HG03196 (cell line): Measurements from ENCODE around the gene KSR2.

Source experiments
- ATAC-seq: cut with Tn5 transposase; IDR thresholded peaks from one replicate; pipeline ENCODE4 v1.9.1; 2021; ENCODE audit not compliant: unreplicated experiment

The KSR2 gene

DNA sequence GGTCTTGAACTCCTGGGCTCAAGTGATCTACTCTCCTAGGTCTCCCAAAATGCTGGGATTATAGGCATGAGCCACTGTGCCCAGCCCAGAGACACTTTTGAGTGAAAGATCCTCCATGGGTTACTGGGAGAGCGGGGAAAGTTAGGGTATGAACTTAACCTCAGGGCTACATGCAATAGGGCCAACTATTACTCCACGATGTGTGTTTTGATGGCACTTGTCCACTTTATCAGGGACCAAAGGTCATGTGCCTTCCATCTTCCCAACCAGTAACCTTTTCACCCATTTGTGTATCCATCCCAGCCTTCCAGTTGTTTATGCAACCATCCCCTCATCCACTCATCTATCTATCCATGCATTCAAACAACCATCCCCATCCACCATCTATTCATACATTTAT lies 546.8 kb downstream of the KSR2 start:
- ATAC-seq: no peak

DNA sequence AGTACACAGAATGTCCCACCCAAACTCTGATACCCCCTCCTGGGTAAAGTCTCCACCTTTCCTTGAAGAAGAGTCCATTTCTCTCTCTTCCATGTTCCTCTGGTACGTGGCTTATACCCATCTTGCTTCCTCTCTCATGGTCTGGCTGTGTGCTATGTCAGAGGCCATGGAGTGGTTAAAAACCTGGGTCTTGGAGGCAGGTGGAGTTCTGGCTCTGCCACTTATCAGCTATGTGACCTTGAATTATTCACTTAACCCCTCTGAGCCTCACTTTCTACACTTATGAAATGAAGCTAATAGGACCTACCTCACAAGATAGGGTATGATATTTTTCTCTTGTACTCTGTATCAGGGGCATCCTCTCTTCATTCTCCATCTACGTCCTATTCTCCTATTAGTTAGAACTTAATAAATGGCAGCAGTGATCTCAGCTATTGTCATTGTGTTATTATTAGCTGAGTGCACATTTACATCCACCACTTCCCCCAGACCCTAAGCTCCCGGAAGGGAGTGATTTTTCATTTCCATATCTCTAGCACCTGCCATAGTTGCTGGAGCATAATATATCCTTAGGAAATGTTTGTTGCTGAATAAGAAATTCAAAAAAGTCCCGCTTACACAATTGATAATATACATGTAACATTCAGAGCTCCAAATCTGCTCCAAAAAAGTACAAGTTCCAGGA lies 547.6 kb downstream of the KSR2 start:
- ATAC-seq: no peak

DNA sequence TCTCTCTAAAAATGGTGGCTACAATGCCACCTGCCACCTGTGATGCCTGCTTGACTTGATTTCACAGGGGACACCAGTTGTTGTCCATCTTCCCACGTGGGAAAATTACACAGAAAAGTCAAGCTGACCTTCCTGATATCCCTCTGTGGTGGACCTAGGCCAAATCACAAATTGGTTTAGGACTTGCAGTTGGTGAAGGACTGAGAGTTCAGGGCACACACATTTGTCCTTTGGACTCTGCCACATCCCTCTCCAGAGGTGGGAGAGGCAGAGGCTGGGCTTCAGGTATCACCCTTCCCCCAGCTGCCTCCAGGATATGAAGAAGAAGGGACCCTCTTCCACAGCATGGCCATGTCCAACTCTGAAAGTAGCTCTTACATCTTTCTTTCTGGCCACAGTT lies 551.8 kb downstream of the KSR2 start:
- ATAC-seq: no peak

DNA sequence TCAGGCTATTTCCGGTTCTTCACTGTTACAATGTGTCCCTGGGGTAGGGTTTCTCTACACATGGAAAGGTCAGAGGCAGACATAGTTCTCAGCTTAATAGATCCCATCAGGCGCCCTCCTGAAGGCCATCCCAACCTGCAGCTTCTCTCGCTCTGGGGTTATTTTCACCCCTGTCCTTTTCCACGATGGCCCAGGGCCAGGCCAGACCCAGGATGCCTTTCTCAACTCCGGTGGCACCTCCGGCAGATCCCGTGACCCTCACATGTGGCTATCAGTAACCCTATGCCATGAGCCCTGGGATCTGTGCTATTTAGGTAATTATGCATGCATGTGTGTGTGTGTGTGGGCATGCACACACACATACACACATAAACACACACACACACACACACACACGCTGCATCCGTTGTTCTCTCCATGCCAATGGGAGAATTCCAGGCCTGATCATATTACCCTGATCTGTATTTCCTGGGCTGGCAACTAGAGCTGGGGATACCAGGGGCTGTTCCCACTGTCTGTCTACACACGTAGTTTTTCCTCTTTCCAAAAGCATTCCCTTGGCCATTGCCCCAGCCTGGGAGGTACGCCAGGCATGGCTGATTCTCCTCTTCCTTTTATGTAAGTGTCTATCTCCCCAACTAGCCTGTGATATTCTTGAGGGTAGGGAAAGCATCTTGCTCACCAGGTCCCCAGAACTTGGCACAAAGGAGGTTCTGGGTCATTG lies 556.2 kb downstream of the KSR2 start:
- no peak for ATAC-seq

- ATAC-seq: no peak
Measured at GRCh38 chr12:117409286-117409685, 559.5 kb downstream of the KSR2 start.

- no peak for ATAC-seq
Measured at GRCh38 chr12:117408161-117408791, 560.5 kb downstream of the KSR2 start.

GRCh38 chr12:117404940-117405339 lies 563.9 kb downstream of the KSR2 start:
- ATAC-seq: no peak

DNA sequence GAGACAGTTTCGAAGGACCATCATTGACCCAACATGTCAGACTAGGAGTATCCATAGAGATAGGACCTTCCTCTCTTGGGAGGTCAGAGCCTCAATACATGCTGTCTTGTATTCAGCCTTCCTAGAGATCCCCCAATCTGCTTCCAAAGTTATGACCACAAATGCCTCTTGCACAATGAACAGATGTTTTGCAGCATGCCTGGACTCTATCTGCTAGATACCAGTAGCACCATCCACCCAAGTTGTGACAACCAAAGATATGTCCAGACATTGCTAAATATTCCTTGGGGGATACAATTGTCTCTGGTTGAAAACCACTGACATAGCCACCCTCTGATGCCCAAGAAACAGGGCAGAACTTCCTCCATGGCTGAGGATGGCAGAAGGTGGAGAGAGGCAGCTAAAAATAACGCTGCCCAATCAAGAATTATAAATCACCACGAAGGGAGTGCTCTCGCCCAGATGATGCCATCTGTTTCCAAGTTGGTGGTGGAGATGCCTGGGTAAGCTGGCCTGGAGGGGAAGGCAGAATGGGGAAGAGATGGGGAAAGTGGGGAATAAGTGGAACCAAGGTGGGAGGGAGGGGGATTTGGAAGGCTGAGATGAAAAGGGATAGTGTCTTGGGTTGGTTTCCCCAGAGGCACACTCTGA lies 564.5 kb downstream of the KSR2 start:
- ATAC-seq: no peak

GRCh38 chr12:117403586-117404139 lies 565.1 kb downstream of the KSR2 start:
- no peak for ATAC-seq
